GM21529 (cell line): ENCODE measurements around the gene BCAS1.
"Not testable (repeated sequence)": the region's sequence is repeated elsewhere in the genome, so short reads cannot be mapped to it uniquely, and the experiment has no call there.

Experiments used
- ATAC-seq: cut with Tn5 transposase; IDR thresholded peaks from one replicate; pipeline ENCODE4 v1.9.1; 2021; ENCODE audit not compliant: unreplicated experiment

Gene BCAS1

GRCh38 chr20:53990003-53990402, 80.4 kb downstream of the BCAS1 start:
- no peak for ATAC-seq

- no peak for ATAC-seq
Measured at GRCh38 chr20:53989401-53989800, 81.0 kb downstream of the BCAS1 start.

- ATAC-seq = no peak
Measured at GRCh38 chr20:53986037-53986650, 84.2 kb downstream of the BCAS1 start.

GRCh38 chr20:53985150-53985518, 85.3 kb downstream of the BCAS1 start:
- no peak for ATAC-seq

GRCh38 chr20:53984356-53985149, 85.8 kb downstream of the BCAS1 start:
- no peak for ATAC-seq

GRCh38 chr20:53983401-53983800, 87.0 kb downstream of the BCAS1 start:
- no peak for ATAC-seq

- no peak for ATAC-seq
Measured at GRCh38 chr20:53982624-53983023, 87.8 kb downstream of the BCAS1 start.

- no peak for ATAC-seq
Measured at GRCh38 chr20:53981752-53982437, 88.5 kb downstream of the BCAS1 start.

GRCh38 chr20:53981130-53981529, 89.3 kb downstream of the BCAS1 start:
- ATAC-seq = no peak

- no peak for ATAC-seq
Measured at GRCh38 chr20:53980031-53980465, 90.3 kb downstream of the BCAS1 start.

GRCh38 chr20:53978497-53978896, 91.9 kb downstream of the BCAS1 start:
- no peak for ATAC-seq

GRCh38 chr20:53977391-53977790, 93.0 kb downstream of the BCAS1 start:
- ATAC-seq = no peak

- no peak for ATAC-seq
Measured at GRCh38 chr20:53975761-53976160, 94.6 kb downstream of the BCAS1 start.

GRCh38 chr20:53974785-53975555, 95.4 kb downstream of the BCAS1 start:
- ATAC-seq = no peak

GRCh38 chr20:53973882-53974281, 96.5 kb downstream of the BCAS1 start:
- ATAC-seq = not testable (repeated sequence)

- no peak for ATAC-seq
Measured at GRCh38 chr20:53972179-53972578, 98.2 kb downstream of the BCAS1 start.

- ATAC-seq = no peak
Measured at GRCh38 chr20:53971096-53971683, 99.2 kb downstream of the BCAS1 start.

GRCh38 chr20:53970232-53970631, 100.2 kb downstream of the BCAS1 start:
- ATAC-seq = no peak

GRCh38 chr20:53967527-53967926, 102.9 kb downstream of the BCAS1 start:
- no peak for ATAC-seq

GRCh38 chr20:53966774-53967398, 103.5 kb downstream of the BCAS1 start:
- no peak for ATAC-seq
